ENCODE results near the gene SLC2A11.

GRCh38 chr22:23850136-23850611, 7.5 kb upstream of the SLC2A11 start:
- TF ChIP-seq EP300 (IDR thresholded peaks at IDR 0.05) (no peak), CTCF (IDR thresholded peaks at IDR 0.05) (no peak), POLR2A (IDR thresholded peaks at IDR 0.05) (no peak), POLR2AphosphoS5 (IDR thresholded peaks at IDR 0.05) (no peak)

All from suprapubic skin (tissue), 4 donors.